GM12873 (cell line): Measurements from ENCODE around the gene LAMA3.

Source experiments
- CTCF ChIP-seq: IDR thresholded peaks from 2 replicates; pipeline ENCODE4 v1.5.1; 2012; ENCODE audit warnings: low read depth, mild to moderate bottlenecking, moderate library complexity, low read length, control low read depth; ENCODE audit not compliant: insufficient read depth; ENCODE audit errors: missing control alignments

The LAMA3 gene

GRCh38 chr18:23870676-23871380 is 181.6 kb downstream of the LAMA3 start:
- TF ChIP-seq CTCF: no peak

GRCh38 chr18:23871410-23871809 is 182.2 kb downstream of the LAMA3 start:
- TF ChIP-seq CTCF: no peak

- TF ChIP-seq CTCF: no peak
These were observed 183.7 kb downstream of the LAMA3 start for GRCh38 chr18:23872701-23873550.

GRCh38 chr18:23875966-23876895 is 187.0 kb downstream of the LAMA3 start:
- TF ChIP-seq CTCF: no peak

- TF ChIP-seq CTCF: no peak
These were observed 187.7 kb downstream of the LAMA3 start for GRCh38 chr18:23876921-23877320.

GRCh38 chr18:23877371-23877770 is 188.1 kb downstream of the LAMA3 start:
- TF ChIP-seq CTCF: no peak

- no peak for TF ChIP-seq CTCF
These were observed 189.2 kb downstream of the LAMA3 start for GRCh38 chr18:23878336-23878900.
